GM19043 (cell line): ENCODE measurements around the gene MECP2.
"Not testable (repeated sequence)": the region's sequence is repeated elsewhere in the genome, so short reads cannot be mapped to it uniquely, and the experiment has no call there.

Experiments
- ATAC-seq: cut with Tn5 transposase; IDR thresholded peaks from one replicate; pipeline ENCODE4 v1.9.1; 2021; ENCODE audit warnings: low read depth; ENCODE audit not compliant: unreplicated experiment

MECP2 gene

GRCh38 chrX:154000051-154000450 lies 97.5 kb downstream of the MECP2 start:
- no peak for ATAC-seq

- ATAC-seq, result no peak
Observed at GRCh38 chrX:153999359-154000037, 98.0 kb downstream of the MECP2 start.

- ATAC-seq, result no peak
Observed at GRCh38 chrX:153995504-153995903, 102.0 kb downstream of the MECP2 start.

GRCh38 chrX:153994398-153994797 lies 103.1 kb downstream of the MECP2 start:
- not testable (repeated sequence) for ATAC-seq

GRCh38 chrX:153993978-153994377 lies 103.5 kb downstream of the MECP2 start:
- ATAC-seq, result no peak

GRCh38 chrX:153993079-153993478 lies 104.4 kb downstream of the MECP2 start:
- ATAC-seq, result no peak

- no peak for ATAC-seq
Observed at GRCh38 chrX:153992180-153992579, 105.3 kb downstream of the MECP2 start.

- no peak for ATAC-seq
Observed at GRCh38 chrX:153991013-153991580, 106.4 kb downstream of the MECP2 start.

- ATAC-seq, result no peak
Observed at GRCh38 chrX:153989973-153990655, 107.4 kb downstream of the MECP2 start.

GRCh38 chrX:153988493-153988892 lies 109.0 kb downstream of the MECP2 start:
- ATAC-seq, result no peak

- ATAC-seq, result no peak
Observed at GRCh38 chrX:153984351-153985178, 113.0 kb downstream of the MECP2 start.

- ATAC-seq, result no peak
Observed at GRCh38 chrX:153983321-153983801, 114.2 kb downstream of the MECP2 start.

GRCh38 chrX:153981771-153982533 lies 115.6 kb downstream of the MECP2 start:
- ATAC-seq, result no peak

GRCh38 chrX:153981231-153981630 lies 116.3 kb downstream of the MECP2 start:
- no peak for ATAC-seq

- peak; percentile 45 for ATAC-seq
Observed at GRCh38 chrX:153980394-153980793, 117.1 kb downstream of the MECP2 start.

- no peak for ATAC-seq
Observed at GRCh38 chrX:153974726-153975286, 122.7 kb downstream of the MECP2 start.

- ATAC-seq, result no peak
Observed at GRCh38 chrX:153974003-153974725, 123.4 kb downstream of the MECP2 start.

GRCh38 chrX:153973127-153974002 lies 124.2 kb downstream of the MECP2 start:
- no peak for ATAC-seq
